ENCODE results near the gene CRADD. TPM values are rescaled to one million over a fixed set of nuclear protein-coding genes. Genes with fewer than 3 reads are reported as not detected.

Gene CRADD
- polyA plus RNA-seq, 1 of the 3 experiments (the other 2 are of a cell fraction) = 13.6 TPM

DNA sequence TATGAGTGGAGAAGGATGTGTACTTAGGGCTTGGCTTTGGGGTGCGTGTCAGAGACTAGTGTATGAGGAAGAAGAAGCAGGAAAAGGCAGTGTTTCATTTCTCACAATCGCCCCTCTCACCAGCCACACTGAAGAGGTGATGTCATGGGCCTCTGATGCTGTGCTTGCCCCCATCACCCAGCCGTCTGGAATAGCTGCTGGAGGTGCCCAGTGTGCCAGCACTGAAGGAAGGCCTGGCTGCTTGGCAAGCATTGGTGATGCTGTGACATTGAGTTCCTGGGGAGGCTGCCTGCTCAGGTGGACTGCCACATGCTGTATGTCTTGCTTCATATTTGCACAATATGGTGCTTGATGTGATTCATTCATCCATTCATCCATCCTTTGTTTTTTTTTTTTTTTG is 56.2 kb downstream of the CRADD start:
- no peak overlapping the region for H2AFZ ChIP-seq (ENCODE audit: low read depth)
- WGBS (ENCODE audit: low lambda C conversion rate) = 95% methylated on average over 3 of the region's 3 CpGs
- no peak overlapping the region for H3K4me3 ChIP-seq (ENCODE audit: low read depth in 2 of 2, low read length in 1 of 2)
- H3K9me3 ChIP-seq = no peaks in the 10 kb centered on the region
- DNase-seq = no peak
- no peak overlapping the region for H3K4me2 ChIP-seq
- TF ChIP-seq MXI1 (IDR thresholded peaks at IDR 0.05; ENCODE audit: low read depth, low read length) (no peak), MEF2A (IDR thresholded peaks at IDR 0.05; ENCODE audit: borderline replicate concordance, low read depth) (no peak), RFX5 (IDR thresholded peaks at IDR 0.05; ENCODE audit: low read length) (no peak), SMC3 (IDR thresholded peaks at IDR 0.05; ENCODE audit: low read depth, low read length) (no peak), RAD21 (IDR thresholded peaks at IDR 0.05; ENCODE audit: low read length) (no peak), RXRA (IDR thresholded peaks at IDR 0.05; ENCODE audit: borderline replicate concordance, low read depth) (no peak), TCF12 (IDR thresholded peaks at IDR 0.05) (no peak), RCOR1 (IDR thresholded peaks at IDR 0.05; ENCODE audit: low read length) (no peak), CHD2 (IDR thresholded peaks at IDR 0.05; ENCODE audit: low read length, partially characterized antibody) (no peak), TAF1 (IDR thresholded peaks at IDR 0.05; ENCODE audit: borderline replicate concordance, low read depth, low read length) (no peak), NFIC (IDR thresholded peaks at IDR 0.05; ENCODE audit: borderline replicate concordance) (no peak)
- TF ChIP-seq, protein P1, sequence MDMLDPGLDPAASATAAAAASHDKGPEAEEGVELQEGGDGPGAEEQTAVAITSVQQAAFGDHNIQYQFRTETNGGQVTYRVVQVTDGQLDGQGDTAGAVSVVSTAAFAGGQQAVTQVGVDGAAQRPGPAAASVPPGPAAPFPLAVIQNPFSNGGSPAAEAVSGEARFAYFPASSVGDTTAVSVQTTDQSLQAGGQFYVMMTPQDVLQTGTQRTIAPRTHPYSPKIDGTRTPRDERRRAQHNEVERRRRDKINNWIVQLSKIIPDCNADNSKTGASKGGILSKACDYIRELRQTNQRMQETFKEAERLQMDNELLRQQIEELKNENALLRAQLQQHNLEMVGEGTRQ (IDR thresholded peaks at IDR 0.05; ENCODE audit: borderline replicate concordance, low read depth, low read length) = no peak
- TF ChIP-seq, protein P2, sequence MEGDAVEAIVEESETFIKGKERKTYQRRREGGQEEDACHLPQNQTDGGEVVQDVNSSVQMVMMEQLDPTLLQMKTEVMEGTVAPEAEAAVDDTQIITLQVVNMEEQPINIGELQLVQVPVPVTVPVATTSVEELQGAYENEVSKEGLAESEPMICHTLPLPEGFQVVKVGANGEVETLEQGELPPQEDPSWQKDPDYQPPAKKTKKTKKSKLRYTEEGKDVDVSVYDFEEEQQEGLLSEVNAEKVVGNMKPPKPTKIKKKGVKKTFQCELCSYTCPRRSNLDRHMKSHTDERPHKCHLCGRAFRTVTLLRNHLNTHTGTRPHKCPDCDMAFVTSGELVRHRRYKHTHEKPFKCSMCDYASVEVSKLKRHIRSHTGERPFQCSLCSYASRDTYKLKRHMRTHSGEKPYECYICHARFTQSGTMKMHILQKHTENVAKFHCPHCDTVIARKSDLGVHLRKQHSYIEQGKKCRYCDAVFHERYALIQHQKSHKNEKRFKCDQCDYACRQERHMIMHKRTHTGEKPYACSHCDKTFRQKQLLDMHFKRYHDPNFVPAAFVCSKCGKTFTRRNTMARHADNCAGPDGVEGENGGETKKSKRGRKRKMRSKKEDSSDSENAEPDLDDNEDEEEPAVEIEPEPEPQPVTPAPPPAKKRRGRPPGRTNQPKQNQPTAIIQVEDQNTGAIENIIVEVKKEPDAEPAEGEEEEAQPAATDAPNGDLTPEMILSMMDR (IDR thresholded peaks at IDR 0.05) = no peak
- TF ChIP-seq, protein P3, sequence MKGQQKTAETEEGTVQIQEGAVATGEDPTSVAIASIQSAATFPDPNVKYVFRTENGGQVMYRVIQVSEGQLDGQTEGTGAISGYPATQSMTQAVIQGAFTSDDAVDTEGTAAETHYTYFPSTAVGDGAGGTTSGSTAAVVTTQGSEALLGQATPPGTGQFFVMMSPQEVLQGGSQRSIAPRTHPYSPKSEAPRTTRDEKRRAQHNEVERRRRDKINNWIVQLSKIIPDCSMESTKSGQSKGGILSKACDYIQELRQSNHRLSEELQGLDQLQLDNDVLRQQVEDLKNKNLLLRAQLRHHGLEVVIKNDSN (IDR thresholded peaks at IDR 0.05; ENCODE audit: borderline replicate concordance, low read depth) = no peak
- no peaks in the 10 kb centered on the region for H3K27me3 ChIP-seq (ENCODE audit: insufficient read depth)
- H4K20me1 ChIP-seq (ENCODE audit: insufficient read depth) = no peaks in the 10 kb centered on the region
- ChIA-PET POLR2A (no interaction called here), CTCF (interaction anchor here (1.2 to 1.4 kb wide), 2 partner anchors 10 to 342 kb away, joined by 3 read pairs; no protein-coding TSS in a partner anchor)
- H3K4me1 ChIP-seq (ENCODE audit: control insufficient read depth in 1 of 2, insufficient read depth in 2 of 2, low read depth in 1 of 2, low read length in 1 of 2) = no peaks in the 10 kb centered on the region; a peak in 2 of 4 replicates
- no peaks in the 10 kb centered on the region for H3K79me2 ChIP-seq (ENCODE audit: insufficient read depth)
- H3K27ac ChIP-seq (ENCODE audit: low read depth in 2 of 2, low read length in 1 of 2) = no peak overlapping the region
- H3K9ac ChIP-seq = no peak overlapping the region
- H3K36me3 ChIP-seq (replicated peaks in 1 of 2; ENCODE audit: control insufficient read depth in 1 of 2, insufficient read depth in 2 of 2, low read length in 1 of 2) = no peaks in the 10 kb centered on the region
- no peaks in the 10 kb centered on the region for H3F3A ChIP-seq (replicated peaks; ENCODE audit: insufficient read depth)
- H3K9me2 ChIP-seq = no peaks in the 10 kb centered on the region

DNA sequence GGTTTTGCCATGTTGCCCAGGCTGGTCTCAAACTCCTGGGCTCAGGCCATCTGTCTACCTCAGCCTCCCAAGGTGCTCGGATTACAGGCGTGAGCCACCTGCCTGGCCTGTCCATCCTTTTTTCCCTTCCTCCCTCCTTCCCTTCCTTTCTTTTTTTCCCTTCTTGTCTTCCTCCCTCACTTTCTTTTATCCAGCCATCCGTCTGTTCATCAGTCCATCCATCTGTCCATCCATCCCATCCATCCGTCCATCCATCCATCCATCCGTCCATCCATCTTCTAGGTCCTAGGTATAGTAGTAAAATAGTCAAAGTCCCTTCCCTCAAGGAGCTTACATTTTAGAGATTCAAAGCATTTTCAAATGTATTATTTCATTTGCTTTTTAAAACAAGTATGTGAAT is 56.8 kb downstream of the CRADD start:
- no peak overlapping the region for H3K9ac ChIP-seq
- no peaks in the 10 kb centered on the region for H3K9me3 ChIP-seq
- POLR2A ChIA-PET = no interaction called here
- H4K20me1 ChIP-seq (ENCODE audit: insufficient read depth) = no peaks in the 10 kb centered on the region
- H3K79me2 ChIP-seq (ENCODE audit: insufficient read depth) = no peaks in the 10 kb centered on the region
- no peak overlapping the region for H3K27ac ChIP-seq (ENCODE audit: low read depth in 2 of 2, low read length in 1 of 2)
- no peak overlapping the region for H3K4me2 ChIP-seq
- 94% methylated on average over 5 of the region's 5 CpGs for WGBS (ENCODE audit: low lambda C conversion rate)
- H3K4me3 ChIP-seq (ENCODE audit: low read depth in 2 of 2, low read length in 1 of 2) = no peak overlapping the region
- H3F3A ChIP-seq (replicated peaks; ENCODE audit: insufficient read depth) = no peaks in the 10 kb centered on the region
- no peak overlapping the region for H2AFZ ChIP-seq (ENCODE audit: low read depth)
- H3K27me3 ChIP-seq (ENCODE audit: insufficient read depth) = no peaks in the 10 kb centered on the region
- H3K36me3 ChIP-seq (replicated peaks in 1 of 2; ENCODE audit: control insufficient read depth in 1 of 2, insufficient read depth in 2 of 2, low read length in 1 of 2) = no peaks in the 10 kb centered on the region
- no peak for TF ChIP-seq TCF12 (IDR thresholded peaks at IDR 0.05)
- H3K4me1 ChIP-seq (ENCODE audit: control insufficient read depth in 1 of 2, insufficient read depth in 2 of 2, low read depth in 1 of 2, low read length in 1 of 2) = no peaks in the 10 kb centered on the region; a peak in 1 of 4 replicates
- CTCF ChIA-PET = interaction anchor here (0.7 to 1.3 kb wide), 3 partner anchors 32 to 367 kb away, joined by 3 read pairs; no protein-coding TSS in a partner anchor
- DNase-seq = no peak
- H3K9me2 ChIP-seq = no peaks in the 10 kb centered on the region
